Endothelial cell of umbilical vein (primary cell): ENCODE data around the gene MGAT4A. TPM values are rescaled to one million over a fixed set of nuclear protein-coding genes. Genes with fewer than 3 reads are reported as not detected.

Experiments used
- Bru-seq: library from RNA; stranded (reverse); fragments of 400-500 nt; gene quantifications from one replicate; lab custom pipeline; 2021; lab: Mats Ljungman, UMichigan
- BruChase-seq, 2 experiments: library from RNA; stranded (reverse); fragments of 400-500 nt; gene quantifications; one replicate each; lab custom pipeline; 2021; lab: Mats Ljungman, UMichigan
- BruUV-seq: library from RNA; stranded (reverse); fragments of 400-500 nt; replicated peaks from 2 replicates; lab custom pipeline; 2021; lab: Mats Ljungman, UMichigan
- CTCF ChIA-PET: fragments of 300-600, 350-600 bp; sonication (Branson Sonifier 250); formaldehyde crosslinking; loops from one replicate; lab custom pipeline; 2021; ENCODE audit warnings: antibody characterized with exemption, inconsistent platforms; lab: Charles Lee
- POLR2A ChIA-PET: fragments of 300-600, 350-600 bp; sonication (Branson Sonifier 250); formaldehyde crosslinking; loops from one replicate; lab custom pipeline; 2021; ENCODE audit warnings: antibody characterized with exemption, inconsistent platforms; lab: Charles Lee
- DNase-seq: peaks from one replicate; pipeline ENCODE4 v3.0.0-alpha.2; 2011; ENCODE audit warnings: low read depth, low spot score
- FAIRE-seq: peaks from 2 replicates; lab custom pipeline; 2011; peaks lifted over from hg19 to GRCh38; lab: Jason Lieb, UNC
- H2AFZ ChIP-seq: 2 replicates; pipeline ENCODE4 v1.6.0; 2012; ENCODE audit warnings: low read depth, low read length, control low read depth, inconsistent platforms
- H3K27ac ChIP-seq: 2 replicates; pipeline ENCODE4 v1.5.1; 2011; ENCODE audit warnings: low read depth, mild to moderate bottlenecking, control low read depth, low read length, moderate library complexity; ENCODE audit not compliant: insufficient read depth
- H3K27me3 ChIP-seq, 2 experiments: 2 replicates each; pipeline versions ENCODE4 v1.6.0 to v1.6.1; 2011; ENCODE audit warnings: low read length in 2 of 2, mixed read lengths in 1 of 2; ENCODE audit not compliant: control insufficient read depth in 2 of 2, insufficient read depth in 2 of 2
- H3K36me3 ChIP-seq, 2 experiments: 2 replicates in 1 of 2; 3 replicates in 1 of 2; pipeline ENCODE4 v1.5.1; 2011; ENCODE audit warnings: low read length in 2 of 2, mild to moderate bottlenecking in 1 of 2, moderate library complexity in 1 of 2; ENCODE audit not compliant: control insufficient read depth in 2 of 2, insufficient read depth in 2 of 2; ENCODE audit errors: extremely low read depth in 1 of 2
- H3K4me1 ChIP-seq: 3 replicates; pipeline ENCODE4 v1.5.1; 2011; ENCODE audit warnings: mild to moderate bottlenecking, low read length; ENCODE audit not compliant: control insufficient read depth, insufficient read depth; ENCODE audit errors: extremely low read depth
- H3K4me2 ChIP-seq: 2 replicates; pipeline ENCODE4 v1.6.1; 2011; ENCODE audit warnings: low read length, control low read depth, mixed read lengths; ENCODE audit not compliant: insufficient read depth
- H3K4me3 ChIP-seq, 3 experiments: fragments of 200-600 bp in 1 of 3; sonication (generic), shearing (Covaris generic) in 1 of 3; replicated peaks in 1 of 3; 2 replicates each; pipeline ENCODE4 v1.5.1; 2011 to 2016; ENCODE audit warnings: control low read depth in 3 of 3, low read length in 3 of 3, mild to moderate bottlenecking in 2 of 3, inconsistent platforms in 1 of 3, low read depth in 1 of 3, moderate library complexity in 1 of 3; ENCODE audit not compliant: insufficient read depth in 1 of 3
- H3K79me2 ChIP-seq: 2 replicates; pipeline ENCODE4 v1.6.0; 2012; ENCODE audit warnings: low read length, inconsistent platforms; ENCODE audit not compliant: control insufficient read depth, insufficient read depth
- H3K9ac ChIP-seq: replicated peaks from 2 replicates; pipeline ENCODE3; 2011; ENCODE audit warnings: low read length, control low read depth; ENCODE audit not compliant: insufficient read depth; ENCODE audit errors: extremely low read depth
- H3K9me1 ChIP-seq: replicated peaks from 3 replicates; pipeline ENCODE4 v1.6.0; 2011; ENCODE audit warnings: mild to moderate bottlenecking, low read length; ENCODE audit not compliant: control insufficient read depth, insufficient read depth; ENCODE audit errors: extremely low read depth
- H3K9me3 ChIP-seq: replicated peaks from 2 replicates; pipeline ENCODE4 v1.5.1; 2012; ENCODE audit warnings: low read length, inconsistent platforms; ENCODE audit not compliant: control insufficient read depth, insufficient read depth
- H4K20me1 ChIP-seq: replicated peaks from 2 replicates; pipeline ENCODE3; 2011; ENCODE audit warnings: mild to moderate bottlenecking, low read length; ENCODE audit not compliant: control insufficient read depth, insufficient read depth; ENCODE audit errors: extremely low read depth
- MAX ChIP-seq: IDR thresholded peaks from 2 replicates; pipeline ENCODE4 v1.6.1; 2011; ENCODE audit not compliant: insufficient read depth, insufficient read length
- POLR2A ChIP-seq: IDR thresholded peaks from 2 replicates; pipeline ENCODE4 v1.6.1; 2012; ENCODE audit warnings: low read depth, mild to moderate bottlenecking, control low read depth, low read length
- POLR2AphosphoS5 ChIP-seq: IDR thresholded peaks from 2 replicates; pipeline ENCODE4 v1.6.1; 2012; ENCODE audit warnings: low read depth, mild to moderate bottlenecking, control low read depth, low read length, moderate library complexity; ENCODE audit not compliant: insufficient read depth
- dilution Hi-C: fragments of 300-500 bp; cut with MboI; formaldehyde crosslinking; loops from one replicate; pipeline ENCODE4 v1.15.0; 2019; ENCODE audit warnings: low sequenced_read_pairs; ENCODE audit not compliant: extremely low pct_ligation_motif_present
- intact Hi-C: fragments of 100-400 bp; cut with micrococcal nuclease; formaldehyde crosslinking; loops from one replicate; pipeline ENCODE4 v1.10.0; 2022
- long read RNA-seq: library from polyadenylated mRNA; stranded (forward); transcript quantifications from one replicate; pipeline ENCODE4 v2.0.0, GENCODE V29; 2021
- polyA minus RNA-seq, 3 experiments: library from RNA; depleted of rRNA, polyadenylated mRNA; stranded (reverse); fragments of >200 nt; gene quantifications; 1 replicate in 1 of 3; 2 replicates in 2 of 3; pipeline ENCODE4 v1.2.3, GENCODE V29; 2011
- polyA plus RNA-seq, 4 experiments: library from polyadenylated mRNA; depleted of rRNA in 3 of 4; stranded (reverse) in 3 of 4; unstranded in 1 of 4; fragments of >200 nt; gene quantifications; 2 replicates each; pipeline versions ENCODE4 v1.2.1 to v1.2.3, GENCODE V29; 2011 to 2012; ENCODE audit warnings: missing spikeins in 1 of 4
- total RNA-seq: library from RNA; stranded (reverse); gene quantifications from 2 replicates; pipeline ENCODE4 v1.2.3, GENCODE V29; 2021

The MGAT4A gene
- total RNA-seq: 42.2 and 47.6 TPM in 2 replicates
- 8.2 and 9.2 TPM in 2 replicates for polyA plus RNA-seq
- polyA plus RNA-seq (2011; cell fraction: cytosol; rRNA removed): 10.0 and 11.5 TPM in 2 replicates
- polyA plus RNA-seq (2011; cell fraction: nucleus; rRNA removed): 22.1 and 37.9 TPM in 2 replicates
- 31.6 and 54.3 TPM in 2 replicates for polyA plus RNA-seq (2012)
- 24.5 and 26.6 TPM in 2 replicates for polyA minus RNA-seq
- not detected for polyA minus RNA-seq (2011; cell fraction: cytosol; rRNA and poly(A)+ RNA removed)
- polyA minus RNA-seq (2011; cell fraction: nucleus; rRNA and poly(A)+ RNA removed): 28.3 and 39.7 TPM in 2 replicates
- percentile 86 among the genes with signal in this experiment for Bru-seq, nascent RNA
- BruChase-seq, experiment 1, labeled RNA remaining after a 6-hour chase: percentile 88 among the genes with signal in this experiment
- BruChase-seq, experiment 2, labeled RNA remaining after a 2-hour chase: percentile 90 among the genes with signal in this experiment
- long read RNA-seq, full-length matches to known transcripts: 37 of 69 reads
- long read RNA-seq, partial matches to known transcripts: 13 of 69 reads
- long read RNA-seq, other reads (novel, unspliced or antisense): 19 of 69 reads

- H3K9me3 ChIP-seq: no peaks in the 10 kb centered on the region
- peak within 1 kb of the TSS; percentile 98 for H3K4me2 ChIP-seq
- intact Hi-C loops: loop anchor here (2.0 kb wide), 1 partner anchor 336 kb away; no protein-coding TSS in a partner anchor
- FAIRE-seq: no peak
- POLR2A ChIA-PET: interaction anchor here (0.8 to 2.1 kb wide), 2 partner anchors 82 to 136 kb away, joined by 3 to 5 read pairs; no protein-coding TSS in a partner anchor
- peak within 1 kb of the TSS; percentile 35 for H2AFZ ChIP-seq
- H3K4me1 ChIP-seq: peaks cover 48% of the 10 kb centered on the region
- TF ChIP-seq MAX: no peak
- TF ChIP-seq POLR2A: peak; percentile 68
- peak; percentile 73 for TF ChIP-seq POLR2AphosphoS5
- BruUV-seq: no TSS peak
- dilution Hi-C loops: no loop called here
- H3K27ac ChIP-seq: peak within 1 kb of the TSS; percentile 60
- H3K79me2 ChIP-seq: peaks cover 45% of the 10 kb centered on the region
- peak within 1 kb of the TSS; percentile 64 to 97 (median 77) for H3K4me3 ChIP-seq
- H3K36me3 ChIP-seq: no peaks in the 10 kb centered on the region
- H3K27me3 ChIP-seq: no peaks in the 10 kb centered on the region
- peak within 1 kb of the TSS; percentile 80 for H3K9ac ChIP-seq
- H4K20me1 ChIP-seq: no peaks in the 10 kb centered on the region
- H3K9me1 ChIP-seq: no peaks in the 10 kb centered on the region
- peak; percentile 52 for DNase-seq
- CTCF ChIA-PET: interaction anchor here (0.7 to 4.3 kb wide), 22 partner anchors 11 to 335 kb away, joined by 3 to 37 read pairs (median 5); no protein-coding TSS in a partner anchor
Measured at GRCh38 chr2:98731041-98731893, at the start of gene MGAT4A. Gene MGAT4A (minus strand): TSS chr2:98731132. CDS start chr2:98726332, 4,800 bp downstream.
